ENCODE data around the gene PTK6.

Gene PTK6

GRCh38 chr20:63558804-63559484 is 21.8 kb upstream of the PTK6 start:
- DNase-seq (ENCODE audit: low spot score): no peak
- Histone ChIP-seq H3K27ac (no peak overlapping the region), H3K4me3 (no peak overlapping the region)
- no peak for TF ChIP-seq CTCF (IDR thresholded peaks at IDR 0.05)

GRCh38 chr20:63557481-63557891 is 20.3 kb upstream of the PTK6 start:
- no peak for TF ChIP-seq CTCF (IDR thresholded peaks at IDR 0.05)
- DNase-seq (ENCODE audit: low spot score): no peak
- Histone ChIP-seq H3K27ac (no peak overlapping the region), H3K4me3 (no peak overlapping the region)

GRCh38 chr20:63556873-63557478 is 19.8 kb upstream of the PTK6 start:
- Histone ChIP-seq H3K4me3 (no peak overlapping the region), H3K27ac (no peak overlapping the region)
- TF ChIP-seq CTCF (IDR thresholded peaks at IDR 0.05): no peak
- DNase-seq (ENCODE audit: low spot score): no peak

- Histone ChIP-seq H3K4me3 (no peak overlapping the region), H3K27ac (no peak overlapping the region)
- DNase-seq (ENCODE audit: low spot score): no peak
- TF ChIP-seq CTCF (IDR thresholded peaks at IDR 0.05): no peak
These were observed 18.6 kb upstream of the PTK6 start for GRCh38 chr20:63555661-63556381.

GRCh38 chr20:63554361-63555278 is 17.4 kb upstream of the PTK6 start:
- no peak for TF ChIP-seq CTCF (IDR thresholded peaks at IDR 0.05)
- H3K4me3 ChIP-seq: peak overlapping the region; percentile 77
- no peak for DNase-seq (ENCODE audit: low spot score)
- no peak overlapping the region for H3K27ac ChIP-seq

GRCh38 chr20:63553933-63554290 is 16.7 kb upstream of the PTK6 start, which contains the start of gene FNDC11:
TSS of gene FNDC11 (plus strand) at chr20:63554159. CDS start at chr20:63555664, 1,505 bp downstream.
- DNase-seq (ENCODE audit: low spot score): no peak
- TF ChIP-seq CTCF (IDR thresholded peaks at IDR 0.05): no peak
- Histone ChIP-seq H3K4me3 (peak within 1 kb of the TSS; percentile 77), H3K27ac (no peak within 1 kb of the TSS)
